ENCODE measurements around the gene SDK2. TPM values are rescaled to one million over a fixed set of nuclear protein-coding genes. Genes with fewer than 3 reads are reported as not detected.
"Not testable (repeated sequence)": the region's sequence is repeated elsewhere in the genome, so short reads cannot be mapped to it uniquely, and the experiment has no call there.

SDK2 gene
- total and polyA plus RNA-seq, 4 experiments from 2014 or later: 0.49 to 2.9 (median 2.2) TPM; not detected in 1

- POLR2A ChIA-PET (ENCODE audit: partially characterized antibody): no interaction called here
- Mint-ChIP-seq H3K27ac (no peak overlapping the region), H3K36me3 (no peaks in the 10 kb centered on the region), H3K9me3 (peaks cover 0 to 1% (median 0%) of the 10 kb centered on the region in 8 donors), H3K4me3 (no peak overlapping the region), H3K27me3 (no peaks in the 10 kb centered on the region), H3K4me1 (no peaks in the 10 kb centered on the region)
- no peak overlapping the region for H3K27ac ChIP-seq (ENCODE audit: low read depth, low read length)
- intact Hi-C loops (cut with micrococcal nuclease): no loop called here
- DNase-seq: no peak
- no peaks in the 10 kb centered on the region for H3K27me3 ChIP-seq (ENCODE audit: insufficient read depth, low read length)
- H3K4me3 ChIP-seq (ENCODE audit: low read length in 2 of 2): no peak overlapping the region
- no peaks in the 10 kb centered on the region for H3K4me1 ChIP-seq (ENCODE audit: insufficient read depth, low read length)
- no peaks in the 10 kb centered on the region for H3K36me3 ChIP-seq (ENCODE audit: insufficient read depth, low read length)
- no peaks in the 10 kb centered on the region for H3K9me3 ChIP-seq (ENCODE audit: control insufficient read depth in 1 of 2, low read length in 2 of 2)
- CTCF ChIA-PET (ENCODE audit: partially characterized antibody): no interaction called here
Observed at GRCh38 chr17:73336408-73337329, 307.6 kb downstream of the SDK2 start.

GRCh38 chr17:73335591-73336407 lies 308.4 kb downstream of the SDK2 start:
- H3K4me1 ChIP-seq (ENCODE audit: insufficient read depth, low read length): no peaks in the 10 kb centered on the region
- ChIA-PET CTCF (ENCODE audit: partially characterized antibody) (no interaction called here), POLR2A (ENCODE audit: partially characterized antibody) (no interaction called here)
- H3K27ac ChIP-seq (ENCODE audit: low read depth, low read length): no peak overlapping the region
- no peak overlapping the region for H3K4me3 Mint-ChIP-seq
- no peaks in the 10 kb centered on the region for H3K27me3 Mint-ChIP-seq
- H3K4me3 ChIP-seq (ENCODE audit: low read length in 2 of 2): no peak overlapping the region
- H3K27ac Mint-ChIP-seq: no peak overlapping the region
- no peaks in the 10 kb centered on the region for H3K36me3 ChIP-seq (ENCODE audit: insufficient read depth, low read length)
- intact Hi-C loops (cut with micrococcal nuclease): no loop called here
- H3K27me3 ChIP-seq (ENCODE audit: insufficient read depth, low read length): no peaks in the 10 kb centered on the region
- DNase-seq: no peak
- H3K36me3 Mint-ChIP-seq: no peaks in the 10 kb centered on the region
- H3K9me3 ChIP-seq (ENCODE audit: control insufficient read depth in 1 of 2, low read length in 2 of 2): no peaks in the 10 kb centered on the region
- H3K4me1 Mint-ChIP-seq: no peaks in the 10 kb centered on the region
- peaks cover 0 to 1% (median 0%) of the 10 kb centered on the region in 8 donors for H3K9me3 Mint-ChIP-seq

GRCh38 chr17:73334771-73335513 lies 309.3 kb downstream of the SDK2 start:
- Mint-ChIP-seq H3K27ac (no peak overlapping the region), H3K9me3 (peaks cover 0 to 1% (median 0%) of the 10 kb centered on the region in 8 donors), H3K36me3 (no peaks in the 10 kb centered on the region), H3K4me3 (no peak overlapping the region), H3K27me3 (no peaks in the 10 kb centered on the region), H3K4me1 (no peaks in the 10 kb centered on the region)
- no peak overlapping the region for H3K4me3 ChIP-seq (ENCODE audit: low read length in 2 of 2)
- no peak for DNase-seq
- intact Hi-C loops (cut with micrococcal nuclease): no loop called here
- no peaks in the 10 kb centered on the region for H3K9me3 ChIP-seq (ENCODE audit: control insufficient read depth in 1 of 2, low read length in 2 of 2)
- POLR2A ChIA-PET (ENCODE audit: partially characterized antibody): no interaction called here
- H3K27me3 ChIP-seq (ENCODE audit: insufficient read depth, low read length): no peaks in the 10 kb centered on the region
- H3K27ac ChIP-seq (ENCODE audit: low read depth, low read length): no peak overlapping the region
- no peaks in the 10 kb centered on the region for H3K4me1 ChIP-seq (ENCODE audit: insufficient read depth, low read length)
- CTCF ChIA-PET (ENCODE audit: partially characterized antibody): no interaction called here
- H3K36me3 ChIP-seq (ENCODE audit: insufficient read depth, low read length): no peaks in the 10 kb centered on the region

GRCh38 chr17:73333445-73333844 lies 310.8 kb downstream of the SDK2 start:
- H3K4me1 ChIP-seq (ENCODE audit: insufficient read depth, low read length); H3K27me3 ChIP-seq (ENCODE audit: insufficient read depth, low read length); CTCF ChIA-PET (ENCODE audit: partially characterized antibody); H3K36me3 Mint-ChIP-seq; H3K4me1 Mint-ChIP-seq; H3K36me3 ChIP-seq (ENCODE audit: insufficient read depth, low read length); DNase-seq; H3K4me3 ChIP-seq (ENCODE audit: low read length in 2 of 2); H3K4me3 Mint-ChIP-seq; POLR2A ChIA-PET (ENCODE audit: partially characterized antibody); H3K9me3 ChIP-seq (ENCODE audit: control insufficient read depth in 1 of 2, low read length in 2 of 2); H3K27ac Mint-ChIP-seq; intact Hi-C loops (cut with micrococcal nuclease); H3K27me3 Mint-ChIP-seq; H3K27ac ChIP-seq (ENCODE audit: low read depth, low read length); H3K9me3 Mint-ChIP-seq: not testable (repeated sequence)

- Histone ChIP-seq H3K27me3 (ENCODE audit: insufficient read depth, low read length) (no peaks in the 10 kb centered on the region), H3K4me3 (ENCODE audit: low read length in 2 of 2) (no peak overlapping the region), H3K36me3 (ENCODE audit: insufficient read depth, low read length) (no peaks in the 10 kb centered on the region), H3K9me3 (ENCODE audit: control insufficient read depth in 1 of 2, low read length in 2 of 2) (no peaks in the 10 kb centered on the region), H3K27ac (ENCODE audit: low read depth, low read length) (no peak overlapping the region), H3K4me1 (ENCODE audit: insufficient read depth, low read length) (no peaks in the 10 kb centered on the region)
- intact Hi-C loops (cut with micrococcal nuclease): no loop called here
- H3K27me3 Mint-ChIP-seq: peaks cover 2 to 6% of the 10 kb centered on the region in 2 donors
- no peak overlapping the region for H3K27ac Mint-ChIP-seq
- H3K9me3 Mint-ChIP-seq: no peaks in the 10 kb centered on the region
- H3K4me1 Mint-ChIP-seq: no peaks in the 10 kb centered on the region
- CTCF ChIA-PET (ENCODE audit: partially characterized antibody): no interaction called here
- no peak overlapping the region for H3K4me3 Mint-ChIP-seq
- DNase-seq: no peak
- POLR2A ChIA-PET (ENCODE audit: partially characterized antibody): no interaction called here
- no peaks in the 10 kb centered on the region for H3K36me3 Mint-ChIP-seq
Observed at GRCh38 chr17:73331060-73331459, 313.2 kb downstream of the SDK2 start.

- Histone ChIP-seq H3K27ac (ENCODE audit: low read depth, low read length) (no peak overlapping the region), H3K4me3 (ENCODE audit: low read length in 2 of 2) (no peak overlapping the region), H3K4me1 (ENCODE audit: insufficient read depth, low read length) (no peaks in the 10 kb centered on the region), H3K9me3 (ENCODE audit: control insufficient read depth in 1 of 2, low read length in 2 of 2) (no peaks in the 10 kb centered on the region), H3K36me3 (ENCODE audit: insufficient read depth, low read length) (no peaks in the 10 kb centered on the region), H3K27me3 (ENCODE audit: insufficient read depth, low read length) (no peaks in the 10 kb centered on the region)
- Mint-ChIP-seq H3K27me3 (peaks cover 8 to 10% of the 10 kb centered on the region in 2 donors), H3K4me1 (no peaks in the 10 kb centered on the region), H3K9me3 (peaks cover 0 to 4% (median 0%) of the 10 kb centered on the region in 8 donors), H3K4me3 (no peak overlapping the region), H3K36me3 (no peaks in the 10 kb centered on the region), H3K27ac (no peak overlapping the region)
- CTCF ChIA-PET (ENCODE audit: partially characterized antibody): no interaction called here
- intact Hi-C loops (cut with micrococcal nuclease): no loop called here
- DNase-seq: no peak
- POLR2A ChIA-PET (ENCODE audit: partially characterized antibody): no interaction called here
Observed at GRCh38 chr17:73327676-73328075, 316.6 kb downstream of the SDK2 start.

GRCh38 chr17:73325527-73325842 lies 318.8 kb downstream of the SDK2 start:
- Mint-ChIP-seq H3K4me3 (no peak overlapping the region), H3K27me3 (peaks cover 8 to 10% of the 10 kb centered on the region in 2 donors), H3K9me3 (peaks cover 0 to 4% (median 0%) of the 10 kb centered on the region in 8 donors), H3K4me1 (no peaks in the 10 kb centered on the region), H3K27ac (no peak overlapping the region), H3K36me3 (no peaks in the 10 kb centered on the region)
- no peak for DNase-seq
- Histone ChIP-seq H3K4me1 (ENCODE audit: insufficient read depth, low read length) (no peaks in the 10 kb centered on the region), H3K36me3 (ENCODE audit: insufficient read depth, low read length) (no peaks in the 10 kb centered on the region), H3K27me3 (ENCODE audit: insufficient read depth, low read length) (no peaks in the 10 kb centered on the region), H3K4me3 (ENCODE audit: low read length in 2 of 2) (no peak overlapping the region), H3K9me3 (ENCODE audit: control insufficient read depth in 1 of 2, low read length in 2 of 2) (no peaks in the 10 kb centered on the region), H3K27ac (ENCODE audit: low read depth, low read length) (no peak overlapping the region)
- ChIA-PET POLR2A (ENCODE audit: partially characterized antibody) (no interaction called here), CTCF (ENCODE audit: partially characterized antibody) (no interaction called here)
- intact Hi-C loops (cut with micrococcal nuclease): no loop called here
